Bronchial epithelial cell (primary cell): ENCODE results near the gene PCP2. TPM values are rescaled to one million over a fixed set of nuclear protein-coding genes. Genes with fewer than 3 reads are reported as not detected.

ENCODE experiments used
- DNase-seq: peaks from one replicate; pipeline ENCODE4 v3.0.0-alpha.2; 2010; ENCODE audit warnings: low read depth
- FAIRE-seq: peaks from 2 replicates; lab custom pipeline; 2011; peaks lifted over from hg19 to GRCh38; lab: Jason Lieb, UNC
- H3K27me3 ChIP-seq: 2 replicates; pipeline ENCODE4 v1.5.1; 2011; ENCODE audit warnings: low read length; ENCODE audit not compliant: control insufficient read depth, insufficient read depth
- H3K36me3 ChIP-seq: 2 replicates; pipeline ENCODE4 v1.5.1; 2011; ENCODE audit warnings: low read length; ENCODE audit not compliant: control insufficient read depth, insufficient read depth
- H3K4me3 ChIP-seq: 2 replicates; pipeline ENCODE4 v1.5.1; 2011; ENCODE audit warnings: mild to moderate bottlenecking, low read depth, low read length, control low read depth
- total RNA-seq: library from RNA; depleted of rRNA; stranded (reverse); fragments of >200 nt; gene quantifications from 2 replicates; pipeline ENCODE4 v1.2.1, GENCODE V29; 2014
- TF ChIP-seq, protein P1 (sequence below): IDR thresholded peaks from 2 replicates; pipeline ENCODE4 v1.5.1; 2011; ENCODE audit warnings: mild to moderate bottlenecking, moderate library complexity, low read length, control low read depth, inconsistent platforms; ENCODE audit not compliant: insufficient read depth, severe bottlenecking

Gene PCP2
- total RNA-seq, 1 donor from 2014 or later: not detected

DNA sequence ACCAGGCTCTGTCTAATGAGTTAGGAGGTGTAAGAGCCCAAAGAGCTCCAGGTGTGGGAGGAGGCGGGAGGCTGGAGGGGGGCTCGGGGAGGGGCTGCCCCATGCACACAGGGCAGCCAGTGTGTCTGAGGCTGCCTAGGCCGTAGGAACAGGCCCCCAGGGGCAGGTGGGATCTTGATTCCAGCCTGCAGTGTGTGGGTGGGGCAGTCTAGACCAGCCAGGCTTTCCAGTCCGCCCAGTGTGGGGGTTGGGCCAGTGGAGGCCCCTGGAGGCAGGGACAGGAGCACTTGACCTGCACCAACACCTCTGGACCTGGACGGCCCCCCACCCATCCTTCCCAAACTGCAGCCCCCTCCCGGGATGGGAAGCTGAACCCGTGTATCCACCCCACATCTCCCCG is 43.3 kb downstream of the PCP2 start:
- H3K36me3 ChIP-seq: no peaks in the 10 kb centered on the region
- DNase-seq: peak; percentile 34
- TF ChIP-seq, protein P1, sequence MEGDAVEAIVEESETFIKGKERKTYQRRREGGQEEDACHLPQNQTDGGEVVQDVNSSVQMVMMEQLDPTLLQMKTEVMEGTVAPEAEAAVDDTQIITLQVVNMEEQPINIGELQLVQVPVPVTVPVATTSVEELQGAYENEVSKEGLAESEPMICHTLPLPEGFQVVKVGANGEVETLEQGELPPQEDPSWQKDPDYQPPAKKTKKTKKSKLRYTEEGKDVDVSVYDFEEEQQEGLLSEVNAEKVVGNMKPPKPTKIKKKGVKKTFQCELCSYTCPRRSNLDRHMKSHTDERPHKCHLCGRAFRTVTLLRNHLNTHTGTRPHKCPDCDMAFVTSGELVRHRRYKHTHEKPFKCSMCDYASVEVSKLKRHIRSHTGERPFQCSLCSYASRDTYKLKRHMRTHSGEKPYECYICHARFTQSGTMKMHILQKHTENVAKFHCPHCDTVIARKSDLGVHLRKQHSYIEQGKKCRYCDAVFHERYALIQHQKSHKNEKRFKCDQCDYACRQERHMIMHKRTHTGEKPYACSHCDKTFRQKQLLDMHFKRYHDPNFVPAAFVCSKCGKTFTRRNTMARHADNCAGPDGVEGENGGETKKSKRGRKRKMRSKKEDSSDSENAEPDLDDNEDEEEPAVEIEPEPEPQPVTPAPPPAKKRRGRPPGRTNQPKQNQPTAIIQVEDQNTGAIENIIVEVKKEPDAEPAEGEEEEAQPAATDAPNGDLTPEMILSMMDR: no peak
- no peak for FAIRE-seq
- H3K4me3 ChIP-seq: no peak overlapping the region
- no peaks in the 10 kb centered on the region for H3K27me3 ChIP-seq

DNA sequence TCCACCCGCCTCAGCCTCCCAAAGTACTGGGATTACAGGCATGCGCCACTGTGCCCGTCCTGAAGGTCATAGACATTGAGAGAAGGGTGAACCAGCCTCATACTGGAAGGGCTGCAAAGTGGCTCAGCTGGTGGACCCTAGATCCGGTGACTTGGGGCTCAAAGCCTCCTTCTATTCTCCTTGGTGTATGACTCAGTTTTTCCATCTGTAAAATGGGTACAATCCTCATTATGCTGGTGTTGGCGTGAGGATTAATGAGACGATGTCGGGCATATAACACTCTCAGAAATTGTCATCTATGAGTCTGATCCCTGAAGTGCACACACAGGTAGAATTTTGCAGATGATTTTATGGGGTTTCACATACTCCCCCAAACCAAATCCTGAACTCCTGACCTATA is 43.7 kb downstream of the PCP2 start:
- DNase-seq (no peak), FAIRE-seq (no peak)
- no peak overlapping the region for H3K4me3 ChIP-seq
- no peaks in the 10 kb centered on the region for H3K36me3 ChIP-seq
- TF ChIP-seq, protein P1: no peak
- no peaks in the 10 kb centered on the region for H3K27me3 ChIP-seq

DNA sequence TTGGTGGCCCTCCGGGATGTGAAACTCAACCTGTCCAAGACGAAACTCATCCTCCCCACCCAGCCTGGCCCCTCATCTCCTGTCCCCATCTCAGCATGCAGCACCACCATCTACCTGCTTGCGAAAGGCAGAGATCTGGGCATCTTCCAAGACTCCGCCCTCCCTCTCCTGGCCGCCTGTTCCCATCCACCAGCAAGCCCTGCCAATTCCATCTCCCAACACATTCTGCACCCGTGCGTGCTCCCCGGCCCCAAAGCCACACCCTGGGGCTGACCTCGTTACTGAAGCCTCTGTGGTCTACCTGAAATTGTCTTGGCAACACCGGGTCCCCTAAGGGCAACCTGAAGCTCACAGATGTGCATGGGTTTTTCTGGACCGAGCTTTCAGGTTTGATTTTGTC is 51.1 kb downstream of the PCP2 start:
- DNase-seq: no peak
- H3K4me3 ChIP-seq: no peak overlapping the region
- H3K27me3 ChIP-seq: no peaks in the 10 kb centered on the region
- TF ChIP-seq, protein P1: no peak
- no peak for FAIRE-seq
- no peaks in the 10 kb centered on the region for H3K36me3 ChIP-seq

Other genes starting within 250 kb of the PCP2 start
- gene PEX11G, start 144.7 kb downstream of the PCP2 start, total RNA-seq: 2.1 and 3.8 TPM in 2 replicates
- gene ZNF358, start 117.6 kb downstream of the PCP2 start, total RNA-seq: 3.5 and 3.9 TPM in 2 replicates
- 3.7 and 3.8 TPM in 2 replicates for gene MCOLN1, start 111.1 kb downstream of the PCP2 start, total RNA-seq
- gene PNPLA6, start 98.0 kb downstream of the PCP2 start, total RNA-seq: 35.6 and 40.8 TPM in 2 replicates
- gene CAMSAP3, start 37.9 kb downstream of the PCP2 start, total RNA-seq: 2.4 and 7.0 TPM in 2 replicates
- 21.8 and 23.4 TPM in 2 replicates for gene XAB2, start 4.2 kb downstream of the PCP2 start, total RNA-seq
- gene PET100, start 3.9 kb downstream of the PCP2 start, total RNA-seq: 10.3 and 14.5 TPM in 2 replicates
- 47.9 and 89.4 TPM in 2 replicates for gene STXBP2, start 3.4 kb upstream of the PCP2 start, total RNA-seq
- gene RETN, start 35.3 kb upstream of the PCP2 start, total RNA-seq: not detected in 2 replicates
- gene MCEMP1, start 43.4 kb upstream of the PCP2 start, total RNA-seq: not detected in 2 replicates
- gene TRAPPC5, start 47.1 kb upstream of the PCP2 start, total RNA-seq: 29.2 and 141 TPM in 2 replicates
- not detected in 2 replicates for gene FCER2, start 68.4 kb upstream of the PCP2 start, total RNA-seq
- not detected in 2 replicates for gene CLEC4G, start 98.4 kb upstream of the PCP2 start, total RNA-seq
- gene CD209, start 113.8 kb upstream of the PCP2 start, total RNA-seq: not detected in 2 replicates
- gene CLEC4M, start 129.5 kb upstream of the PCP2 start, total RNA-seq: not detected in 2 replicates
- gene EVI5L, start 196.5 kb upstream of the PCP2 start, total RNA-seq: 9.2 and 19.5 TPM in 2 replicates
- gene PRR36, start 240.7 kb upstream of the PCP2 start, total RNA-seq: 0.13 TPM in 1 of 2 replicates, not detected in the other